Small intestine (tissue), 7 donors: Measurements from ENCODE around the gene SDSL. TPM values are rescaled to one million over a fixed set of nuclear protein-coding genes. Genes with fewer than 3 reads are reported as not detected.
A peak's percentile ranks its signal among the peaks of the same experiment; 100 is the strongest.

Source experiments
- DNase-seq, 2 donors: peaks; one replicate each; pipeline versions ENCODE4 v3.0.0 to v3.0.0-alpha.2; 2013
- FAIRE-seq: peaks from 2 replicates; lab custom pipeline; 2012; peaks lifted over from hg19 to GRCh38; lab: Jason Lieb, UNC
- H3K27ac ChIP-seq, 3 donors: one replicate each; pipeline ENCODE4 v1.5.1; 2013; ENCODE audit warnings: low read length in 2 of 3, mild to moderate bottlenecking in 2 of 3, control low read depth in 1 of 3, inconsistent platforms in 1 of 3, low read depth in 1 of 3, moderate library complexity in 1 of 3
- H3K27me3 ChIP-seq, 3 donors: one replicate each; pipeline ENCODE4 v1.6.1; 2013; ENCODE audit warnings: low read length in 3 of 3, inconsistent platforms in 1 of 3; ENCODE audit not compliant: control insufficient read depth in 3 of 3, insufficient read depth in 3 of 3
- H3K36me3 ChIP-seq, 3 donors: one replicate each; pipeline ENCODE4 v1.6.1; 2013; ENCODE audit warnings: low read length in 3 of 3, inconsistent platforms in 1 of 3, low read depth in 1 of 3, mild to moderate bottlenecking in 1 of 3, moderate library complexity in 1 of 3; ENCODE audit not compliant: control insufficient read depth in 3 of 3, insufficient read depth in 2 of 3
- H3K4me1 ChIP-seq, 3 donors: one replicate each; pipeline ENCODE4 v1.6.1; 2013; ENCODE audit warnings: low read length in 2 of 3, inconsistent platforms in 1 of 3, low read depth in 1 of 3, mild to moderate bottlenecking in 1 of 3, moderate library complexity in 1 of 3; ENCODE audit not compliant: control insufficient read depth in 3 of 3, insufficient read depth in 2 of 3
- H3K4me3 ChIP-seq, 3 donors: one replicate each; pipeline ENCODE4 v1.5.1; 2013; ENCODE audit warnings: low read length in 3 of 3, control low read depth in 1 of 3, inconsistent platforms in 1 of 3, low read depth in 1 of 3, mild to moderate bottlenecking in 1 of 3, moderate library complexity in 1 of 3
- H3K9me3 ChIP-seq, 2 donors: one replicate each; pipeline ENCODE4 v1.6.1; 2013; ENCODE audit warnings: low read depth in 1 of 2, low read length in 1 of 2; ENCODE audit not compliant: control insufficient read depth in 2 of 2, insufficient read depth in 1 of 2
- WGBS, 3 donors: extraction: QIAGEN DNeasy Blood & Tissue Kit; methylation state at CpG; one replicate each; pipeline ENCODE4 v1.1.7; 2013; 5-methylcytosine and 5-hydroxymethylcytosine counted together
- polyA plus RNA-seq, 4 donors: library from polyadenylated mRNA; stranded (reverse) in 3 of 4; unstranded in 1 of 4; fragments of 200-250 nt in 3 of 4; fragments of 120-200 nt in 1 of 4; gene quantifications; one replicate each; pipeline versions ENCODE4 v1.2.1 to v1.2.3, GENCODE V29; 2013
- donor health status: healthy with polysubstance abuse.
- donor health status: control.
- donor health status: control.
- donor health status: Bipolar disorder and iron deficiency.
- donor health status: healthy.

Gene SDSL
- polyA plus RNA-seq, 4 donors = 21.0 to 37.6 (median 25.1) TPM

- Histone ChIP-seq H3K4me3 (no peak overlapping the region), H3K9me3 (no peaks in the 10 kb centered on the region), H3K27me3 (no peaks in the 10 kb centered on the region), H3K36me3 (peaks cover 0 to 3% (median 0%) of the 10 kb centered on the region in 3 donors), H3K4me1 (peaks cover 0 to 23% (median 2%) of the 10 kb centered on the region in 3 donors), H3K27ac (no peak overlapping the region)
- FAIRE-seq (no peak), DNase-seq (peak; percentile 57 to 58)
- WGBS, 3 donors = 33 to 52% (median 44%) methylated on average over 2 of the region's 2 CpGs
These were observed 1.1 kb upstream of the SDSL start for GRCh38 chr12:113420996-113421595.

DNA sequence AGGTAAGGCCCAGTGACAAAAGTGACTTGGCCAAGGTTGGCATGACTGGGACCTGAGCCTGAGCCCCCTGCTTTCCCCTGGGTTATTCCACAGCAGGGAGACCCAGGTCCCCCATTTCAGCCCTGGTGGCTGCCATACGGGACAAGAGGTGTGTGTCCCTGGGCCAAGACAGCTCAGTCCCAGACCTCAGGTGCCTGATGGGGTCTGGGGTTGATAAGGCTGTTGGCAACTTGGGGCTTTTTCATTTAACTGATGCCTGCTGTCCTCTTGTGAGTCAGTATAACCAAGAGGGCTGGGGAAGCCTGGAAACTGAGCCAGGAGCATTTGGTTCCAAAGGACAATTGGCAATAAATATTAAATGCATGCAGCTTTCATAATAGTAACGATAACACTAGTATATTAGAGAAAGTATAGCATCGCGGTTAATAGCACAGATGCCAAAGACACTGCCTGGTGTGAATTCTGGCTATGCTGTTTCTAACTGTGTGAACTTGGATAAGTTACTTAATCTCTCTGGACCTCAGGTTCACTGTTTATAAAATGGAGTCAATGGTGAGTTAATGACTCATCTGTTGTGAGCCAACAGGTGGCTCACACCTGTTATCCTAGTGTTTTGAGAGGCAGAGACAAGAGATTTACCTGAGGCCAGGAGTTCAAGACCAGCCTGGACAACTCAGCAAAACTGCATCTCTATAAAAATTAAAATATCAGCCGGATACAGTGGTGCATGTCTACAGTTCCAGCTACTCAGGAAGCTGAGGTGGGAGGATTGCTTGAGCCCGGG lies 898 bp downstream of the SDSL start:
- 67 to 79% (median 68%) methylated on average over 6 of the region's 6 CpGs for WGBS, 3 donors
- H3K36me3 ChIP-seq = peaks cover 0 to 3% (median 0%) of the 10 kb centered on the region in 3 donors
- peak overlapping the region; percentile 38 to 84 (median 79) for H3K27ac ChIP-seq
- FAIRE-seq = no peak
- peaks cover 0 to 21% (median 2%) of the 10 kb centered on the region in 3 donors for H3K4me1 ChIP-seq
- DNase-seq = peak; percentile 9 to 33
- no peaks in the 10 kb centered on the region for H3K27me3 ChIP-seq
- peak overlapping the region in 2 of 3 donors; percentile 57 to 64 for H3K4me3 ChIP-seq
- no peaks in the 10 kb centered on the region for H3K9me3 ChIP-seq

GRCh38 chr12:113424456-113424855 lies 2.3 kb downstream of the SDSL start:
- WGBS, 3 donors = 85 to 92% (median 85%) methylated on average over 1 of the region's 1 CpG
- Histone ChIP-seq H3K27ac (no peak overlapping the region), H3K4me3 (no peak overlapping the region), H3K27me3 (no peaks in the 10 kb centered on the region), H3K9me3 (no peaks in the 10 kb centered on the region), H3K4me1 (peaks cover 0 to 14% (median 2%) of the 10 kb centered on the region in 3 donors), H3K36me3 (peaks cover 0 to 4% (median 0%) of the 10 kb centered on the region in 3 donors)
- DNase-seq = no peak
- no peak for FAIRE-seq

DNA sequence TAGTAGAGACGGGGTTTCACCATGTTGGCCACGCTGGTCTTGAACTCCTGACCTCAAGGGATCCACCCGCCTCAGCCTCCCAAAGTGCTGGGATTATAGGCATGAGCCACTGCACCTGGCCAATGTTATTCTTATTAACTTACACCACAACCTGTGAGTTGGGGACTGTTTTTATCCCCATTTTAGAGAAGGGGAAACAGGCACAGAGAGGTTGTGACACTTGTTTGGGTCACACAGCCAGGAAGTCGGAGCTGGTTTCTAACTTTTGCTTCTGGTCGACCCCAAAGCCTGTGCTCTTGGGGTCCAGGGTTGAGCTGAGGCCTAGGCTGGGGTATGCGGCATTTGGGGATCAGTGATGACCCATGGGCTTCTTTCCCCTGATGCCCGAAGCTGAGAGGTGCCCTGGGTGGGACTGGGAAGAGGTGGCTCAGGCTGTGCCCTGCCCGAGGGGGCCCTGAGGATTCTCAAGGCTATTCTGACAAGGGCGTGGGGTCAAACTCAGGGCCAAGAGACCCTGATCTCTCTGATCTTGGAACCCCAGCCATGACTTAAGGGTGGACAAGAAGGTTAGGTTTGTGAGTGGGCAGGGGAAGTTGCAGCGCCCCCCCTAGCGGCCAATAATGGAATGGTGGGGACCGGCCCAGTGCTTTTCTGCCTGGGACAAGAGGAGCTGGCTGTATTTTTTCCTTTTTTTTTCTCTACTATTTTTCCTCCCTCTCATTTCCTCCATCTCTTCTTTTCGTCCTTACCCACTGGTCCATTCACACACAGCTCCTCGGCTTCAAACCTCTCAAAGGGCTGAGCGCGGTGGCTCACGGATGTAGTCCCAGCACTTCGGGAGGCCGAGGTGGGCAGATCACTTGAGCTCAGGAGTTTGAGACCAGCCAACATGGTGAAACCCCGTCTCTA lies 3.0 kb downstream of the SDSL start:
- H3K4me1 ChIP-seq = peaks cover 0 to 14% (median 2%) of the 10 kb centered on the region in 3 donors
- peaks cover 0 to 4% (median 0%) of the 10 kb centered on the region in 3 donors for H3K36me3 ChIP-seq
- FAIRE-seq = no peak
- peak; percentile 48 to 63 for DNase-seq
- H3K9me3 ChIP-seq = peaks cover 0 to 1% of the 10 kb centered on the region in 2 donors
- H3K27ac ChIP-seq = no peak overlapping the region
- no peak overlapping the region for H3K4me3 ChIP-seq
- 64 to 72% (median 67%) methylated on average over 20 of the region's 20 CpGs for WGBS, 3 donors
- no peaks in the 10 kb centered on the region for H3K27me3 ChIP-seq

- no peak for DNase-seq
- H3K36me3 ChIP-seq = peaks cover 0 to 4% (median 0%) of the 10 kb centered on the region in 3 donors
- no peak for FAIRE-seq
- peaks cover 0 to 4% of the 10 kb centered on the region in 2 donors for H3K9me3 ChIP-seq
- no peak overlapping the region for H3K27ac ChIP-seq
- 43 to 70% (median 61%) methylated on average over 11 of the region's 11 CpGs for WGBS, 3 donors
- peaks cover 0 to 8% (median 2%) of the 10 kb centered on the region in 3 donors for H3K4me1 ChIP-seq
- peaks cover 0 to 1% (median 0%) of the 10 kb centered on the region in 3 donors for H3K27me3 ChIP-seq
- H3K4me3 ChIP-seq = no peak overlapping the region
These were observed 3.8 kb downstream of the SDSL start for GRCh38 chr12:113425960-113426453.

GRCh38 chr12:113427882-113428281 lies 5.7 kb downstream of the SDSL start:
- Histone ChIP-seq H3K36me3 (peaks cover 0 to 4% (median 0%) of the 10 kb centered on the region in 3 donors), H3K27me3 (peaks cover 0 to 3% (median 0%) of the 10 kb centered on the region in 3 donors), H3K4me3 (no peak overlapping the region), H3K4me1 (peaks cover 0 to 2% (median 2%) of the 10 kb centered on the region in 3 donors), H3K27ac (no peak overlapping the region), H3K9me3 (peaks cover 0 to 4% of the 10 kb centered on the region in 2 donors)
- WGBS, 3 donors = 72 to 79% (median 77%) methylated on average over 9 of the region's 9 CpGs
- FAIRE-seq (no peak), DNase-seq (no peak)

DNA sequence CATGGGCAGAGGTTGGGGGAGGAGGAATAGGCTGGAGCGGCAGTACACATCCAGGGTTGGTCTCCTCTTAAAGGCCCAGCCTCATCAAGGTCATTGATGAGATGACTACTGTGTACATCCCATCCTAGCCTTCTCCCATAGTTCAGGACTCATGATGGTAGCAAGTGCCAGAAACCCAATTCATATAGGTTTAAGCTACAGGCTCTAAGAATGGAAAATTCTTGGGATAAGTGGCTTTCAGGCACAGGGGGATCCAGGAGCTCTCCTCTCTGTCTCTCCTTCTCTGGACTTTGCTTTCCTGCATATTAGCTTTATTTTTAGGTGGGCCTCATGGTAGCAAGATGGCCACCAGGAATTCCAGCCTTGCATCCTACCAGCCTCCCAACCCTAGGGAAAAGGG lies 6.3 kb downstream of the SDSL start:
- DNase-seq = no peak
- FAIRE-seq = no peak
- peaks cover 0 to 3% (median 0%) of the 10 kb centered on the region in 3 donors for H3K27me3 ChIP-seq
- H3K9me3 ChIP-seq = peaks cover 0 to 4% of the 10 kb centered on the region in 2 donors
- H3K4me3 ChIP-seq = no peak overlapping the region
- no peaks in the 10 kb centered on the region for H3K4me1 ChIP-seq
- 74 to 100% (median 88%) methylated on average over 1 of the region's 1 CpG for WGBS, 3 donors
- no peak overlapping the region for H3K27ac ChIP-seq
- H3K36me3 ChIP-seq = peaks cover 0 to 4% (median 0%) of the 10 kb centered on the region in 3 donors
